Neural cell (in vitro differentiated cells): ENCODE measurements around the gene JAK2. TPM values are rescaled to one million over a fixed set of nuclear protein-coding genes. Genes with fewer than 3 reads are reported as not detected.

ENCODE experiments used
- H2AFZ ChIP-seq: fragments of 200-600, 300-800 bp; sonication (generic), shearing (Covaris generic); 2 replicates; pipeline ENCODE4 v1.6.0; 2014; ENCODE audit warnings: low read depth, mild to moderate bottlenecking, antibody characterized with exemption, low read length, moderate library complexity
- H3F3A ChIP-seq: fragments of 200-600 bp; shearing (Covaris generic); 2 replicates; pipeline ENCODE4 v1.6.1; 2016; ENCODE audit warnings: mild to moderate bottlenecking, moderate library complexity, mixed read lengths, antibody characterized with exemption, low read length; ENCODE audit not compliant: insufficient read depth, poor library complexity, severe bottlenecking
- H3K27ac ChIP-seq: fragments of 200-600, 300-800 bp; sonication (generic), shearing (Covaris generic); 2 replicates; pipeline ENCODE4 v1.5.1; 2014; ENCODE audit warnings: mild to moderate bottlenecking, low read length, moderate library complexity
- H3K27me3 ChIP-seq: fragments of 300-800, 200-600 bp; sonication (generic), shearing (Covaris generic); 2 replicates; pipeline ENCODE4 v1.6.0; 2014; ENCODE audit warnings: mild to moderate bottlenecking, low read depth, low read length, moderate library complexity; ENCODE audit not compliant: insufficient read depth
- H3K36me3 ChIP-seq: fragments of 300-800, 200-600 bp; sonication (generic), shearing (Covaris generic); 2 replicates; pipeline ENCODE4 v1.5.1; 2014; ENCODE audit warnings: mild to moderate bottlenecking, antibody characterized with exemption, low read length, moderate library complexity; ENCODE audit not compliant: insufficient read depth
- H3K4me2 ChIP-seq: fragments of 300-800, 200-600 bp; sonication (generic), shearing (Covaris generic); 2 replicates; pipeline ENCODE4 v1.6.0; 2014; ENCODE audit warnings: mild to moderate bottlenecking, low read length
- H3K4me3 ChIP-seq: fragments of 300-800, 200-600 bp; sonication (generic), shearing (Covaris generic); 2 replicates; pipeline ENCODE4 v1.5.1; 2014; ENCODE audit warnings: mild to moderate bottlenecking, low read length, moderate library complexity
- H3K79me2 ChIP-seq: fragments of 200-600 bp; shearing (Covaris generic); replicated peaks from 2 replicates; pipeline ENCODE4 v1.6.0; 2014; ENCODE audit warnings: mild to moderate bottlenecking, low read length, moderate library complexity; ENCODE audit not compliant: insufficient read depth
- H3K9ac ChIP-seq: fragments of 300-800, 200-600 bp; sonication (generic), shearing (Covaris generic); 2 replicates; pipeline ENCODE4 v1.6.1; 2016; ENCODE audit warnings: mild to moderate bottlenecking, low read length, mixed read lengths
- H3K9me2 ChIP-seq: fragments of 200-600 bp; shearing (Covaris generic); 2 replicates; pipeline ENCODE4 v1.6.1; 2016; ENCODE audit warnings: mild to moderate bottlenecking, low read length, mixed read lengths; ENCODE audit not compliant: insufficient read depth
- H3K9me3 ChIP-seq: fragments of 200-600, 300-800 bp; sonication (generic), shearing (Covaris generic); 2 replicates; pipeline ENCODE4 v1.6.1; 2016; ENCODE audit warnings: mild to moderate bottlenecking, mixed run types, low read length, moderate library complexity, mixed read lengths
- H4K20me1 ChIP-seq: fragments of 200-600 bp; shearing (Covaris generic); 2 replicates; pipeline ENCODE4 v1.6.1; 2016; ENCODE audit warnings: mild to moderate bottlenecking, mixed run types; ENCODE audit not compliant: insufficient read depth
- EP300 ChIP-seq: fragments of 450-650 bp; conservative IDR thresholded peaks from 2 replicates; pipeline ENCODE4 v1.6.1; 2014; ENCODE audit warnings: antibody characterized with exemption, mild to moderate bottlenecking, moderate library complexity; ENCODE audit not compliant: poor library complexity, severe bottlenecking
- EZH2 ChIP-seq: fragments of 200-600, 300-800 bp; shearing (Covaris generic), sonication (generic); IDR thresholded peaks from 2 replicates; pipeline ENCODE4 v1.6.1; 2014; ENCODE audit warnings: antibody characterized with exemption, low read length, borderline replicate concordance, mild to moderate bottlenecking; ENCODE audit not compliant: insufficient read depth, poor library complexity, severe bottlenecking
- MXI1 ChIP-seq: fragments of 450-650 bp; conservative IDR thresholded peaks from 2 replicates; pipeline ENCODE4 v1.6.1; 2014; ENCODE audit warnings: antibody characterized with exemption, mild to moderate bottlenecking; ENCODE audit not compliant: poor library complexity, severe bottlenecking
- POLR2AphosphoS5 ChIP-seq: IDR thresholded peaks from 2 replicates; pipeline ENCODE4 v1.6.1; 2012
- RAD21 ChIP-seq: fragments of 450-650 bp; conservative IDR thresholded peaks from 2 replicates; pipeline ENCODE4 v1.6.1; 2014; ENCODE audit warnings: antibody characterized with exemption, mild to moderate bottlenecking, moderate library complexity
- SMC3 ChIP-seq: fragments of 450-650 bp; conservative IDR thresholded peaks from 2 replicates; pipeline ENCODE4 v1.6.1; 2014; ENCODE audit warnings: antibody characterized with exemption, mild to moderate bottlenecking, moderate library complexity; ENCODE audit not compliant: poor library complexity
- TAF1 ChIP-seq: IDR thresholded peaks from 2 replicates; pipeline ENCODE4 v1.6.1; 2012; ENCODE audit warnings: low read depth
- polyA plus RNA-seq: library from polyadenylated mRNA; depleted of rRNA; stranded (reverse); fragments of >200 nt; gene quantifications from 2 replicates; pipeline ENCODE4 v1.2.3, GENCODE V29; 2014
- TF ChIP-seq, protein P1 (sequence below): fragments of 450-650 bp; IDR thresholded peaks from 2 replicates; pipeline ENCODE4 v1.5.1; 2014; ENCODE audit warnings: antibody characterized with exemption, mild to moderate bottlenecking, moderate library complexity; ENCODE audit not compliant: poor library complexity, severe bottlenecking
- TF ChIP-seq, protein P2 (sequence below): IDR thresholded peaks from 2 replicates; pipeline ENCODE4 v1.6.1; 2012; ENCODE audit warnings: borderline replicate concordance

The JAK2 gene
- polyA plus RNA-seq, 1 donor from 2014 or later, result 19.7 TPM

DNA sequence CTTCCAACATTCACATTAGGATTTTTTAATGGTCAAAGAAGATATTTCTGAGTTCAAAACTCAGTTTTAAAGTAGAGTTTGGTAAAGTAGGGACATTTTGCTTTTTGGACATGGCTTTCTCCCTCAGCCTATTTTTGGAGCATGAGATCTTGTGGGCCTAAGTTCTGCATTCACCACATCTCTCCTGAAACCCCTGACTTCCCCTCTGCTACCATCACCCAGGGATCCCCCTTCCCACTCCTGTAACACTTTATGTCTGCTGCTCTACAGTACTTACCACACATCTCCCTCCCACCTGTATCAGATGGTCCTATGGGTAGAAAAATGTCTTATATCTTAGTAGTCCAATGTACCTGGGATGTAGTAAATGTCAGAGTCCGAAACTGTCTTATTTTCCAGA, 48.2 kb upstream of the JAK2 start:
- no peak overlapping the region for H3K9ac ChIP-seq
- H4K20me1 ChIP-seq, result no peaks in the 10 kb centered on the region
- no peaks in the 10 kb centered on the region for H3K9me2 ChIP-seq
- H3K79me2 ChIP-seq, result no peaks in the 10 kb centered on the region
- no peaks in the 10 kb centered on the region for H3K27me3 ChIP-seq
- H3K4me2 ChIP-seq, result no peak overlapping the region
- no peaks in the 10 kb centered on the region for H3K36me3 ChIP-seq
- H3K27ac ChIP-seq, result no peak overlapping the region
- no peak overlapping the region for H2AFZ ChIP-seq
- no peaks in the 10 kb centered on the region for H3K9me3 ChIP-seq
- H3K4me3 ChIP-seq, result no peak overlapping the region
- TF ChIP-seq TAF1 (no peak), MXI1 (no peak), RAD21 (no peak), EP300 (no peak), EZH2 (no peak), SMC3 (no peak)
- TF ChIP-seq, protein P1, sequence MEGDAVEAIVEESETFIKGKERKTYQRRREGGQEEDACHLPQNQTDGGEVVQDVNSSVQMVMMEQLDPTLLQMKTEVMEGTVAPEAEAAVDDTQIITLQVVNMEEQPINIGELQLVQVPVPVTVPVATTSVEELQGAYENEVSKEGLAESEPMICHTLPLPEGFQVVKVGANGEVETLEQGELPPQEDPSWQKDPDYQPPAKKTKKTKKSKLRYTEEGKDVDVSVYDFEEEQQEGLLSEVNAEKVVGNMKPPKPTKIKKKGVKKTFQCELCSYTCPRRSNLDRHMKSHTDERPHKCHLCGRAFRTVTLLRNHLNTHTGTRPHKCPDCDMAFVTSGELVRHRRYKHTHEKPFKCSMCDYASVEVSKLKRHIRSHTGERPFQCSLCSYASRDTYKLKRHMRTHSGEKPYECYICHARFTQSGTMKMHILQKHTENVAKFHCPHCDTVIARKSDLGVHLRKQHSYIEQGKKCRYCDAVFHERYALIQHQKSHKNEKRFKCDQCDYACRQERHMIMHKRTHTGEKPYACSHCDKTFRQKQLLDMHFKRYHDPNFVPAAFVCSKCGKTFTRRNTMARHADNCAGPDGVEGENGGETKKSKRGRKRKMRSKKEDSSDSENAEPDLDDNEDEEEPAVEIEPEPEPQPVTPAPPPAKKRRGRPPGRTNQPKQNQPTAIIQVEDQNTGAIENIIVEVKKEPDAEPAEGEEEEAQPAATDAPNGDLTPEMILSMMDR, result no peak
- TF ChIP-seq, protein P2, sequence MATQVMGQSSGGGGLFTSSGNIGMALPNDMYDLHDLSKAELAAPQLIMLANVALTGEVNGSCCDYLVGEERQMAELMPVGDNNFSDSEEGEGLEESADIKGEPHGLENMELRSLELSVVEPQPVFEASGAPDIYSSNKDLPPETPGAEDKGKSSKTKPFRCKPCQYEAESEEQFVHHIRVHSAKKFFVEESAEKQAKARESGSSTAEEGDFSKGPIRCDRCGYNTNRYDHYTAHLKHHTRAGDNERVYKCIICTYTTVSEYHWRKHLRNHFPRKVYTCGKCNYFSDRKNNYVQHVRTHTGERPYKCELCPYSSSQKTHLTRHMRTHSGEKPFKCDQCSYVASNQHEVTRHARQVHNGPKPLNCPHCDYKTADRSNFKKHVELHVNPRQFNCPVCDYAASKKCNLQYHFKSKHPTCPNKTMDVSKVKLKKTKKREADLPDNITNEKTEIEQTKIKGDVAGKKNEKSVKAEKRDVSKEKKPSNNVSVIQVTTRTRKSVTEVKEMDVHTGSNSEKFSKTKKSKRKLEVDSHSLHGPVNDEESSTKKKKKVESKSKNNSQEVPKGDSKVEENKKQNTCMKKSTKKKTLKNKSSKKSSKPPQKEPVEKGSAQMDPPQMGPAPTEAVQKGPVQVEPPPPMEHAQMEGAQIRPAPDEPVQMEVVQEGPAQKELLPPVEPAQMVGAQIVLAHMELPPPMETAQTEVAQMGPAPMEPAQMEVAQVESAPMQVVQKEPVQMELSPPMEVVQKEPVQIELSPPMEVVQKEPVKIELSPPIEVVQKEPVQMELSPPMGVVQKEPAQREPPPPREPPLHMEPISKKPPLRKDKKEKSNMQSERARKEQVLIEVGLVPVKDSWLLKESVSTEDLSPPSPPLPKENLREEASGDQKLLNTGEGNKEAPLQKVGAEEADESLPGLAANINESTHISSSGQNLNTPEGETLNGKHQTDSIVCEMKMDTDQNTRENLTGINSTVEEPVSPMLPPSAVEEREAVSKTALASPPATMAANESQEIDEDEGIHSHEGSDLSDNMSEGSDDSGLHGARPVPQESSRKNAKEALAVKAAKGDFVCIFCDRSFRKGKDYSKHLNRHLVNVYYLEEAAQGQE, result no peak
- no peaks in the 10 kb centered on the region for H3F3A ChIP-seq

DNA sequence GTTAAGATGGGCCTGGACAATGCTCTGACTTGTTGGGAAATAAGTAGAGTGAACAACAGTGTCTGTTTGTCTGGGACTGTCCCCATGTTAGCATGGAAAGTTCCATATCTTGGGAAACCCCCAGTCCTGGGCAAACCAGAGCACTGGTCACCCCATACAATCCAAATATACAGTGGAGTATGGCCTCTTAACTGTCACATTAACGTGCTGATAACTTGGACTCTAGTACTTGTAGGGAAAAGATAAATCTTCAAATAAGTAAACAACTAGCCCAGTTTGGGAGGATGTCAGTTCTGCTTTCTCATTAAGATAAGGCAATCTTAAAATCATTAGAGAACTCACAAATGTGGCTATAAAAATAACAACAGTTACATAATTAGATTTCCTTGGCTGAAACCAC, 47.6 kb upstream of the JAK2 start:
- Histone ChIP-seq H3K9me3 (no peaks in the 10 kb centered on the region), H3K27me3 (no peaks in the 10 kb centered on the region), H3K4me2 (no peak overlapping the region), H2AFZ (no peak overlapping the region), H3K27ac (no peak overlapping the region), H3K4me3 (no peak overlapping the region), H3K36me3 (no peaks in the 10 kb centered on the region), H4K20me1 (no peaks in the 10 kb centered on the region), H3K9ac (no peak overlapping the region), H3F3A (no peaks in the 10 kb centered on the region), H3K9me2 (no peaks in the 10 kb centered on the region), H3K79me2 (no peaks in the 10 kb centered on the region)
- no peak for TF ChIP-seq SMC3
- TF ChIP-seq, protein P1, result no peak
- no peak for TF ChIP-seq TAF1
- no peak for TF ChIP-seq POLR2AphosphoS5
- TF ChIP-seq, protein P2, result no peak
- no peak for TF ChIP-seq RAD21
- TF ChIP-seq MXI1, result no peak
- TF ChIP-seq EP300, result no peak
- TF ChIP-seq EZH2, result no peak
